Activated CD8-positive, alpha-beta memory T cell treated with anti-CD3 and anti-CD28 coated beads, Interleukin-2, amount 10 ng/mL, durations not matched to agents 7 days and 5 days (primary cell): Measurements from ENCODE around the gene OSGEPL1. TPM values are rescaled to one million over a fixed set of nuclear protein-coding genes. Genes with fewer than 3 reads are reported as not detected.
"Not testable (repeated sequence)": the region's sequence is repeated elsewhere in the genome, so short reads cannot be mapped to it uniquely, and the experiment has no call there.

ENCODE experiments used
- ATAC-seq: fragments of 150-1000 bp; cut with Tn5 transposase; one replicate; pipeline ENCODE4 v1.10.0; 2021; ENCODE audit warnings: moderate library complexity
- CTCF ChIA-PET: fragments of 350-600 bp; sonication (Branson Sonifier 250); formaldehyde crosslinking; loops from one replicate; lab custom pipeline; 2021; ENCODE audit warnings: antibody characterized with exemption; lab: Charles Lee
- DNase-seq: peaks from one replicate; pipeline ENCODE4 v3.0.0-alpha.2; 2020
- H3K27ac Mint-ChIP-seq: one replicate; pipeline ENCODE4 v1.8.0; 2021; ENCODE audit warnings: mild to moderate bottlenecking, mixed read lengths
- H3K27me3 Mint-ChIP-seq: one replicate; pipeline ENCODE4 v1.8.0; 2021; ENCODE audit warnings: mixed read lengths
- H3K36me3 Mint-ChIP-seq: one replicate; pipeline ENCODE4 v1.8.0; 2021; ENCODE audit warnings: mild to moderate bottlenecking, mixed read lengths
- H3K4me1 Mint-ChIP-seq: one replicate; pipeline ENCODE4 v1.8.0; 2021; ENCODE audit warnings: mixed read lengths
- H3K4me3 Mint-ChIP-seq: one replicate; pipeline ENCODE4 v1.8.0; 2021; ENCODE audit warnings: mild to moderate bottlenecking, moderate library complexity, mixed read lengths
- H3K9me3 Mint-ChIP-seq: one replicate; pipeline ENCODE4 v1.8.0; 2022; ENCODE audit warnings: low read depth, mixed read lengths
- total RNA-seq, 2 experiments: library from RNA; stranded (reverse); gene quantifications; one replicate each; pipeline ENCODE4 v1.2.3, GENCODE V29; 2021

Gene OSGEPL1
- total RNA-seq, 2 experiments from 2014 or later, result 10.0 to 11.3 TPM

DNA sequence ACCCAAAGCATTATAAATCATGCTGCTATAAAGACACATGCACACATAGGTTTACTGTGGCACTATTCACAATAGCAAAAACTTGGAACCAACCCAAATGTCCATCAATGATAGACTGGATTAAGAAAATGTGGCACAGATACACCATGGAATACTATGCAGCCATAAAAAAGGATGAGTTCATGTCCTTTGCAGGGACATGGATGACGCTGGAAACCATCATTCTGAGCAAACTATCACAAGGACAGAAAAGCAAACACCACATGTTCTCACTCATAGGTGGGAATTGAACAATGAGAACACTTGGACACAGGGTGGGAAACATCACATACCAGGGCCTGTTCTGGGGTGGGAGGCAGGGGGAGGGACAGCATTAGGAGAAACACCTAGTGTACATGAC lies 45.0 kb downstream of the OSGEPL1 start:
- DNase-seq, H3K9me3 Mint-ChIP-seq, H3K27me3 Mint-ChIP-seq, H3K4me1 Mint-ChIP-seq, H3K36me3 Mint-ChIP-seq, ATAC-seq, H3K4me3 Mint-ChIP-seq, CTCF ChIA-PET, H3K27ac Mint-ChIP-seq: not testable (repeated sequence)

DNA sequence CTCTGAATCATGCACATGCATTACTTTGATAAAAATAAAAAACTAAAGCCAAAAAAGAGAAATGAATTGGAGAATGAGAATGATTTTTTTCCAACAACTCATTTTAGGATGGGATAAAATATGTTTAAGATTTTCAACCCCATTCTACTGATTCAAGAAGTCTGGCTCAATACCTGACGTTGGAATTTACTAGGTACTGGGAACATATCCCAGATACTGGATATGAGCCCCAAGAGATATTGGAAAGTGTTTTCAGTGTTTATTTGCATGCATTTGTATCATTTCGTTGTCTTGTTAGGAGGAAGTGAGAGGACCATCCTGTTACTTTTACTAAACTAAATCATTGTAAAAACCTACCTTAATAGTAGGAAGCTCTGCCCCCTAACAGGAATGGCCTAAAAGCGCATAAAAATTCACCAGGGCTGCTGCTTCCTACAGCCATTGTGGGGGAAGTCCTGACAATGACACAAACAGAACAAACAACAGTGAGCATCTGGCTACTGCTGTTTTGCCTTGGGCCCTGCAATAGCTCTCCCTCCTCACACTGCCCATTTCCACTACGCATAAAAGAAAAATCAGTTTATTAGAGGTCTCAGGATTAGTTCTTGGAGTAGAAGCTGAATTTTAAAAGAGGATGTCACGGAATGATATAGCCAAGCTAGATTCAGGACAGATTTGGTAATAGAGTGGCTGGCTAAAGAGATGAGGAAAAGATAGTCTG lies 52.9 kb downstream of the OSGEPL1 start:
- H3K36me3 Mint-ChIP-seq, result peaks cover 10% of the 10 kb centered on the region
- H3K9me3 Mint-ChIP-seq, result peaks cover 2% of the 10 kb centered on the region
- no peak for DNase-seq
- no peak overlapping the region for H3K4me3 Mint-ChIP-seq
- ATAC-seq, result no peak
- CTCF ChIA-PET, result no interaction called here
- H3K27ac Mint-ChIP-seq, result no peak overlapping the region
- no peaks in the 10 kb centered on the region for H3K4me1 Mint-ChIP-seq
- H3K27me3 Mint-ChIP-seq, result no peaks in the 10 kb centered on the region

DNA sequence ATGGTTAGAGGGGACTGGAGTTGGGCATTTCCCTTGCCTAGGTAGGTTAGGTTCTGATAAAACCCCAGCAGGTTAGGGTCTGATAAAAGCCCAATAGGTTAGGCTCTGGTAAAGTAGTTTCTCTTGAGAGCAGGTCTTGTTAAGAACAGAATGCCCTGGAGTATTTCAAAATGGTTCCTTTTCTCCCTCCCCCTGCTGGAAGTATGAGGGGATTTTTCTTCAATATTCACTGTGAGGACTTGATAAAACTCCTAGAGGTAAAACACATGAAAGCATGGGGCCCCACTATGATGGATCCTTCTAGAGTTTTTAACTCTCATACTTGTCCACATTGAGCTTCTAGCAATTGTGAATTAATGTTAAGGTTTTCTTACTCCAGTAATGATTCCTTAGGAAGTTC lies 60.5 kb downstream of the OSGEPL1 start:
- no peaks in the 10 kb centered on the region for H3K27me3 Mint-ChIP-seq
- CTCF ChIA-PET, result interaction anchor here (1.2 to 1.4 kb wide), 2 partner anchors 41 to 59 kb away, joined by 3 read pairs; no protein-coding TSS in a partner anchor

DNA sequence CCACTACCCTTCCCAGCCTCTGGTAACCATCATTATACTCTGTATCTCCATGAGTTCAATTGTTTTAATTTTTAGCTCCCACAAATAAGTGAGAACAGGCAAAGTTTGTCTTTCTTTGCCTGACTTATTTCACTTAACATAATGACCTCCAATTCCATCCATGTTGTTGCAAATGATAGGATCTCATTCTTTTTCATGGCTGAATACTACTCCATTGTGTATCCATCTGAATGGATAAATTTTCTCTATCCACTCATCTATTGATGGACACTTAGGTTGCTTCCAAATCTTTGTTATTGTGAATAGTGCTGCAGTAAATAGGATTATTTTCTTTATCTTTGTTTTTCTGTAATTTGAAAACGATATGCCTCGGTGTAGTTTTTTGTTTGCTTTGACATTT lies 61.9 kb downstream of the OSGEPL1 start:
- Mint-ChIP-seq H3K9me3 (no peaks in the 10 kb centered on the region), H3K27me3 (no peaks in the 10 kb centered on the region), H3K4me1 (peaks cover 2% of the 10 kb centered on the region), H3K27ac (no peak overlapping the region), H3K36me3 (peaks cover 1% of the 10 kb centered on the region), H3K4me3 (no peak overlapping the region)
- CTCF ChIA-PET, result interaction anchor here (1.4 to 2.7 kb wide), 2 partner anchors 40 kb away, joined by 3 to 37 read pairs; partner anchors contain the start of gene ASNSD1
- DNase-seq (no peak), ATAC-seq (no peak)

More for the DNA sequence above, 60.5 kb downstream of the OSGEPL1 start:
- H3K9me3 Mint-ChIP-seq, result no peaks in the 10 kb centered on the region
- no peak overlapping the region for H3K27ac Mint-ChIP-seq
- DNase-seq, result no peak
- peaks cover 1% of the 10 kb centered on the region for H3K36me3 Mint-ChIP-seq
- H3K4me3 Mint-ChIP-seq, result no peak overlapping the region
- ATAC-seq, result no peak
- peaks cover 2% of the 10 kb centered on the region for H3K4me1 Mint-ChIP-seq

DNA sequence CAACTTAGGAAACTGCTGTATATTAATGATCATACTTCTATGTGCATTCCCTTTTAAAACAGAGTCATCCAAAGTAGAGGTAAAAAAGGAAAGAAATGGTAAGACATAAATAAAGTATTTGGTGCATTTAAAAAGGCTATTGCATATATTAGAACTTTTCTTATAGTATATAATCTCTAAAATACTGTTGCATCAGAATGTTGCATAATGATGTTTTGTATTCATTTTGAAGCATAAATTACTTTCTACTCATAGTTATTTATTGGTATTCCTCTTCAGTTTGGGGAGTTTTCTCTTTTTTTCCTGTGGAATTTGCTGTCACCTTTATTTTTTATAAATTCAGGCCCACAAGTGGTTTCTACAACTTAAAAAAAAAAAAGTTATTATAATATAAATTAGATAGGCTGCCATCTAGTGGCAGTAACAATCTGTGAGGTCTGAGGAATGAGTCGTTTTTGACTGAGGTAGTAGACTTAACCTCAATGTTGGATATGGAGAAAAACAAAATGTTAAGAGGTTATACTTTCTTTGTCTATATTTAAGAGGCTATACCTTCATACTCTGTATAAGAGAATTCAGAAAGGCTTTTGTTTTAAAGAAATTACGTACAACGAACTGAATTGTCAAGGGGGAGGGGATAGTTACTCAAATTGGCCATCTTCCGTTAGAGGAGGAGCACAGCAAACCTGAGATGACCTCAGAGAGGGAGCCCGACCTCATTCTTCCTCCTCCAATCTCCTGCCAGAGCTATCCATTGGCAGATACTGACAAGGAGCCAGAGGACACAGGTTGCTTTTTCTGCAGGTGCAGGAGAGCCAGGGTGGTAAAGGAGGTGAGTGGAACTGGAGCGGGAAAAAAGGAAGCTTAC lies 64.3 kb downstream of the OSGEPL1 start:
- CTCF ChIA-PET, result interaction anchor here (0.8 to 2.7 kb wide), 7 partner anchors 13 to 38 kb away, joined by 3 to 37 read pairs (median 5); partner anchors contain the start of gene ASNSD1
- DNase-seq (peak; percentile 51), ATAC-seq (peak; percentile 68)
- Mint-ChIP-seq H3K27me3 (no peaks in the 10 kb centered on the region), H3K4me1 (peaks cover 2% of the 10 kb centered on the region), H3K36me3 (no peaks in the 10 kb centered on the region), H3K9me3 (no peaks in the 10 kb centered on the region), H3K27ac (peak overlapping the region; percentile 70), H3K4me3 (peak overlapping the region; percentile 27)

Other genes with a start within 250 kb of the OSGEPL1 start
- 1 to 10 TPM in 1 of 2 experiments, under 1 TPM in 1; 0.47 to 1.3 TPM for gene SLC40A1, start 182.0 kb downstream of the OSGEPL1 start, total RNA-seq
- 10 to 100 TPM; 30.7 to 39.1 TPM for gene ASNSD1, start 101.3 kb downstream of the OSGEPL1 start, total RNA-seq
- 1 to 10 TPM; 4.8 to 9.3 TPM for gene ANKAR, start 88.1 kb downstream of the OSGEPL1 start, total RNA-seq
- gene ORMDL1, start 21.5 kb upstream of the OSGEPL1 start, total RNA-seq, result 10 to 100 TPM; 62.0 to 76.7 TPM
- 10 to 100 TPM; 40.9 to 42.1 TPM for gene PMS1, start 21.7 kb upstream of the OSGEPL1 start, total RNA-seq